VCaP (cell line): ENCODE measurements around the gene HSH2D.

Source experiments
- H3K27ac ChIP-seq: fragments of 450-650 bp; 2 replicates; pipeline ENCODE4 v1.5.1; 2017
- TF ChIP-seq, protein P1 (sequence below): fragments of 450-650 bp; conservative IDR thresholded peaks from 2 replicates; pipeline ENCODE4 v1.5.1; 2017; ENCODE audit warnings: mild to moderate bottlenecking, moderate library complexity

HSH2D gene

DNA sequence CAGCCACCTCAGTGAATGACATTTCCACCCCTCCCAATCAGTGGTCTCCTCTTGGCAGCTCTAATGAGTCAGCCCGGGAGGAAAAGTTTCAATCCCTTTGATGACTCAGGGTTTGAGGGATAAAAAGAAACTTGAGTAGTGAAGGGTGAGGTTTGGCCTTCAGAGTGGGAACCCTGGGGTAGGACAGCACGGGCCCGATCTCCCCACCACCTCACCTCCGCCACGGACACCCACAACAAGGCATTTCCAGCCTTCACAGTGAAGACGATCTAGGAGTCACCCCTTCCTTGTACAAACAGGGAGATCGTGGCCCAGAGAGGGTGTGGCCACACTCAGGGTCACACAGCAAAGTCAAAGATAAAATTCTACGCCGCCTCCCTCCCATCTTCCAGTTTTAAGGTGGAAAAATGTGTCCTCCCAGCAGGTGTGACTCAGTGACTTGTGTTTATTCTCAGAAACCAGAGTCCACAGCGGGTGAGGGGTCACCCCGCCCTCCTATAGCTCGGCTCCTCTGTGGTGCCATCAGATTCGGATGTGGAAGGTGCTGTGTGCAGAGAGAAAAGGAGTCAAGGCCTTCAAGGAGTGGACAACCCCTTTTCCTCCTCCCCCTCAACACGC, 17.6 kb downstream of the HSH2D start:
- no peak overlapping the region for H3K27ac ChIP-seq
- TF ChIP-seq, protein P1, sequence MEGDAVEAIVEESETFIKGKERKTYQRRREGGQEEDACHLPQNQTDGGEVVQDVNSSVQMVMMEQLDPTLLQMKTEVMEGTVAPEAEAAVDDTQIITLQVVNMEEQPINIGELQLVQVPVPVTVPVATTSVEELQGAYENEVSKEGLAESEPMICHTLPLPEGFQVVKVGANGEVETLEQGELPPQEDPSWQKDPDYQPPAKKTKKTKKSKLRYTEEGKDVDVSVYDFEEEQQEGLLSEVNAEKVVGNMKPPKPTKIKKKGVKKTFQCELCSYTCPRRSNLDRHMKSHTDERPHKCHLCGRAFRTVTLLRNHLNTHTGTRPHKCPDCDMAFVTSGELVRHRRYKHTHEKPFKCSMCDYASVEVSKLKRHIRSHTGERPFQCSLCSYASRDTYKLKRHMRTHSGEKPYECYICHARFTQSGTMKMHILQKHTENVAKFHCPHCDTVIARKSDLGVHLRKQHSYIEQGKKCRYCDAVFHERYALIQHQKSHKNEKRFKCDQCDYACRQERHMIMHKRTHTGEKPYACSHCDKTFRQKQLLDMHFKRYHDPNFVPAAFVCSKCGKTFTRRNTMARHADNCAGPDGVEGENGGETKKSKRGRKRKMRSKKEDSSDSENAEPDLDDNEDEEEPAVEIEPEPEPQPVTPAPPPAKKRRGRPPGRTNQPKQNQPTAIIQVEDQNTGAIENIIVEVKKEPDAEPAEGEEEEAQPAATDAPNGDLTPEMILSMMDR, result no peak

DNA sequence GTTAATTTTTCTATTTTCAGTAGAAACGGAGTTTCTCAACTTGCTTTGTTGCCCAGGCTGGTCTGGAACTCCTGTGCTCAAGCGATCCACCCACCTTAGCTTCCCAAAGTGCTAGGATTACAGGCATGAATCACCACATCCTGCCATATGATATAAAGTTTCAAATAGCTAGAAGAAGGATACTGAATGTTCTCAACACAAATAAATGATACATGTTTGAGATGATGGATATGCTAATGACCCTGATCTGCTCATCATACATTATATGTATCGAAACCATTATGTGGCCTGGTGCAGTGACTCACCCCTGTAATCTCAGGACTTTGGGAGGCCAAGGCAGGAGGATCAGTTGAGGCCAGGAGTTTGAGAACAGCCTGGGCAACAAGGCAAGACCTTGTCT, 18.4 kb downstream of the HSH2D start:
- H3K27ac ChIP-seq, result no peak overlapping the region
- TF ChIP-seq, protein P1, result no peak

DNA sequence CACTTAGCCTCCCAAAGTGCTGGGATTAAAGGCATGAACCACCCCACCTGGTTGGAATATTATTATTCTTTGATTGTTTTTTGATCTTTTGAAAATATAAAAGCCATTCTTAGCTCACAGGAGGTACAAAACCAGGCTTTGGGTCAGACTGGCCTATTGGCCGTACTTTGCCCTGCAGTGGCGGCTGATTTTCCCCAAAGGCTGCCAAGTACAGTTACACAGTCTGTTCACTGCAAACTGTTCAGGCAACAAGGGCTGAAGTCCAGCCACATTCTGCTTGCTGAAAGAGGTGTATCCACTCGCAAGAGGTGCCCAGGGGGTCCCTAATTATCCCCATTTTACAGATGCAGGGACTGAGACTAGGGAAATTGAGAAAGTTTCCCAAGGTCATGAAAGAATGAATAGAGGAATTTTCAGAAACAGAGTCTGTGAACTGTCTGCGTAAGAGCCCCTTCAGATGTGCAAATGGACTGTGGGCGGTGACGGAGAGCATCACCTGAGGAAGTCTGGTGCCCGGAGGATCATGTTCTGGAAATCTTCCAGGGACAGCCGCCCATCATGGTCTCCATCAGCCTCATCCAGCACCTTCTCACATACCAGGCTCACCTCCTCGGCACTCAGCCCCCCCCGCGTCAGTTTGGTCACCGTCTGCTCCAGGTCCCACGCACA, 20.9 kb downstream of the HSH2D start:
- H3K27ac ChIP-seq, result no peak overlapping the region
- TF ChIP-seq, protein P1, result no peak

DNA sequence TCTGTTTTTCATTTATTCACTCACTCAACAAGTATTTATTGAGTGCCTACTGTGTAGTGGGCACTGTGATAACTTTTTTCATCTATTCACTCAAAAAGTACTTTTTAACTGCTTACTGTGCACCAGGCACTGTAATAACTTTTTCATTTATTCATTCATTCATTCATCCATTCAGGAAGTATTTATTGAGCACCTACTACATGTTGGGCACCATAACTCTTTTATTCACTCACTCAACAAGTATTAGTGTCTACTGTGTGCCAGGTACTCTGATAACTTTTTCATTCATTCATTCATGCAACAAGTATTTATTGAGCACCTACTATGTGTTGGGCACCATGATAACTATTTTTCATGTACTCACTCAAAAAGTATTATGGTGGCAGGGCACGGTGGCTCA, 22.9 kb downstream of the HSH2D start:
- TF ChIP-seq, protein P1, result no peak
- no peak overlapping the region for H3K27ac ChIP-seq

DNA sequence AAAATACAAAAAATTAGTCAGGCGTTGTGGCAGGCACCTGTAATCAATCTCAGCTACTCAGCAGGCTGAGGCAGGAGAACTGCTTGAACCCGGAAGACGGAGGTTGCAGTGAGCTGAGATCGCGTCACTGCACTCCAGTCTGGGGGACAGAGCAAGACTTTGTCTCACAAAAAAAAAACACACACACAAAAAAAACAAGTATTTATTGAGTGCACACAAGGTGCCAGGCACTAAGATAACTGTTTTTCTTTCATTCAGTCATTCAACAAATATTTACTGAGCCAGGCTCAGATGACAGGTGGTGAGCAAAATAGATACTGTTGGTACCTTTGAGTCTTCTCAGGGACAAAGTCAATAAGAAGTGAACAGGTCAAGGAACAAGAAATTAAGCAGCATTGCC, 23.6 kb downstream of the HSH2D start:
- TF ChIP-seq, protein P1, result no peak
- H3K27ac ChIP-seq, result no peak overlapping the region

DNA sequence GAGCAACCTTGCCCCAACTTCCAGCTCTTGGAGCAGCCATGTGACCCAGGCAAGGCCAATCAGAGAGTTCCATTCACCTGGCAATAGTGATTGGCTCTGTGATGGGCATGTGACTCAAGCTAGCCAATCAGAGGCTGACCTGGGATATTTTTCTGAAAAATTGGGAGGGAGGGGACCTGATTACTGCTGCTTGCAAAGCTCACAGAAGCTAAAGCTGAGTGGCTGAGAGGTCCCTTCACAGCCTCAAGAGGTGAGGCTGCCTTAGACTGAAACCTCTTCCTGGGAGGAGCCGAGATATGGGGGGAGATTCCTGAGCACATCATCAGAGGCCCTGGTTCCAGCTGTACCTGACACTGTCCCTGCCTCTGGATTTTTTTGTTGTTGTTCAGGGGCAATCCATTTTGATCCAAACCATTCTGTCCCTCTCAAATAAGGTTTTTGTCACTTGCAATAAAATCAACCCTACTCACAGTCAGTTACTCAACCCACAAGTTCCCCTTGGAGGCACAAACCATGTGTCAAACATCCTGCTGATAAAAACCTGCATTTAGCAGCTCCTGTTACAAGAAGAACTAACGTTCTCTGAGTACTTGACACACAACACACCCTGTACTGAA, 25.1 kb downstream of the HSH2D start:
- H3K27ac ChIP-seq, result no peak overlapping the region
- TF ChIP-seq, protein P1, result no peak

DNA sequence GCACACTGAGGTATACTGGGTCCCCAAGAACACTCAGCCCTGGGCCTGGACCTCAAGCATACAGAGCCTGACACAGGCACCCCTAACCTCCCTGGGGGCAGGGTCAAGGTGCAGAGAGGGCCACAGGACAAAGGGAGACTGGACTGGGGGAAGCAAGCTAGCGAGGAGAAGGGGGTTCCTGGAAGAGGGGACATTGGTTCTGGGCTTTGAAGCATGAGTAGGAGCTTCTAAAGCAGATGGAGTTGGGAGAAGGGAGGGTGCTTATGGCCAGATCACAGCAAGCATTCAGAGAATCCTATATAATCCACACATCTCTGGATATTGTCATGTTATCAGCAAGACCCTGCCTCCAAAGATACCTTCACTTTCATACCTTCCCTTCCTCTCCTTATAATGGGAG, 26.6 kb downstream of the HSH2D start:
- no peak overlapping the region for H3K27ac ChIP-seq
- TF ChIP-seq, protein P1, result no peak
